ENCODE results near the gene HSPB3. TPM values are rescaled to one million over a fixed set of nuclear protein-coding genes. Genes with fewer than 3 reads are reported as not detected.

HSPB3 gene
- total and polyA plus RNA-seq, 2 of the 8 experiments (the other 6 are each of a cell fraction or from before 2014, with no cell fraction given): not detected

- Histone ChIP-seq H4K20me1 (replicated peaks in 1 of 2; ENCODE audit: control insufficient read depth in 1 of 2, insufficient read depth in 2 of 2, low read length in 2 of 2) (no peaks in the 10 kb centered on the region), H3K27ac (ENCODE audit: low read depth, low read length) (no peak overlapping the region), H3K18ac (ENCODE audit: extremely low read depth, low read length) (no peak overlapping the region)
- TF ChIP-seq SAP30 (IDR thresholded peaks at IDR 0.05; ENCODE audit: insufficient read depth, insufficient replicate concordance, low read length) (no peak), JUN (IDR thresholded peaks at IDR 0.05; ENCODE audit: low read depth, low read length) (no peak), NRF1 (IDR thresholded peaks at IDR 0.05; ENCODE audit: low read depth, low read length) (no peak), EP300 (IDR thresholded peaks at IDR 0.05; ENCODE audit: borderline replicate concordance in 1 of 2, low read depth in 2 of 2, low read length in 2 of 2) (no peak), CHD2 (IDR thresholded peaks at IDR 0.05; ENCODE audit: low read length) (no peak), SUZ12 (IDR thresholded peaks at IDR 0.05; ENCODE audit: low read length) (no peak), ASH2L (IDR thresholded peaks at IDR 0.05; ENCODE audit: low read length) (no peak), CHD1 (IDR thresholded peaks at IDR 0.05; ENCODE audit: low read depth, low read length) (no peak), SIX5 (IDR thresholded peaks at IDR 0.05; ENCODE audit: low read depth, low read length) (no peak), NANOG (IDR thresholded peaks at IDR 0.05; ENCODE audit: insufficient read depth, low read depth, low read length, poor library complexity, severe bottlenecking) (no peak), TAF1 (IDR thresholded peaks at IDR 0.05; ENCODE audit: low read depth, low read length) (no peak), BCL11A (IDR thresholded peaks at IDR 0.05; ENCODE audit: low read depth in 2 of 2, low read length in 2 of 2) (no peak), CTBP2 (IDR thresholded peaks at IDR 0.05; ENCODE audit: borderline replicate concordance, insufficient read depth, insufficient read length, low read length) (no peak), RXRA (IDR thresholded peaks at IDR 0.05; ENCODE audit: insufficient read depth, low read depth, low read length) (no peak)
Measured at GRCh38 chr5:54470128-54470527, 14.6 kb downstream of the HSPB3 start.

More at GRCh38 chr5:54470128-54470527, 14.6 kb downstream of the HSPB3 start:
- Histone ChIP-seq H3K56ac (replicated peaks; ENCODE audit: insufficient read length, low read depth, low read length) (no peak overlapping the region), H4K91ac (replicated peaks; ENCODE audit: insufficient read length, low read length) (no peak overlapping the region), H3K4me3 (ENCODE audit: extremely low read depth in 1 of 4, insufficient read depth in 2 of 4, low read depth in 3 of 4, low read length in 4 of 4) (no peak overlapping the region), H3K27me3 (replicated peaks in 1 of 4; ENCODE audit: control insufficient read depth in 3 of 4, extremely low read depth in 1 of 4, insufficient read depth in 3 of 4, low read length in 3 of 4) (no peaks in the 10 kb centered on the region), H3K9ac (replicated peaks in 1 of 4; ENCODE audit: extremely low read depth in 1 of 4, low read depth in 3 of 4, low read length in 3 of 4) (no peak overlapping the region), H2AFZ (ENCODE audit: low read length) (no peak overlapping the region), H3K79me2 (ENCODE audit: control insufficient read depth in 1 of 2, insufficient read depth in 2 of 2, low read length in 2 of 2) (no peaks in the 10 kb centered on the region), H3K79me1 (ENCODE audit: low read depth, low read length) (no peaks in the 10 kb centered on the region), H3K4me1 (replicated peaks in 1 of 4; ENCODE audit: control insufficient read depth in 3 of 4, insufficient read depth in 4 of 4, low read length in 3 of 4) (no peaks in the 10 kb centered on the region), H3K23me2 (ENCODE audit: low read depth, low read length) (no peaks in the 10 kb centered on the region), H3K9me3 (ENCODE audit: insufficient read depth in 2 of 2, low read depth in 1 of 2, low read length in 1 of 2) (no peaks in the 10 kb centered on the region), H2BK120ac (replicated peaks; ENCODE audit: low read depth, low read length) (no peak overlapping the region), H4K5ac (ENCODE audit: insufficient read length, low read depth, low read length) (no peak overlapping the region), H3K4me2 (ENCODE audit: insufficient read depth in 1 of 2, low read depth in 2 of 2, low read length in 2 of 2) (no peak overlapping the region), H2BK20ac (ENCODE audit: low read length) (no peak overlapping the region), H2BK5ac (ENCODE audit: low read depth, low read length) (no peak overlapping the region), H3K14ac (ENCODE audit: insufficient read length) (no peak overlapping the region), H3K23ac (ENCODE audit: insufficient read length) (no peak overlapping the region), H2BK15ac (ENCODE audit: low read length) (no peak overlapping the region), H3K36me3 (ENCODE audit: control insufficient read depth in 2 of 4, insufficient read depth in 4 of 4, low read length in 3 of 4) (no peaks in the 10 kb centered on the region), H4K8ac (ENCODE audit: extremely low read depth, insufficient read depth, low read length) (no peak overlapping the region), H2AK5ac (ENCODE audit: low read depth, low read length) (no peak overlapping the region), H3K4ac (replicated peaks; ENCODE audit: insufficient read length, low read depth, low read length) (no peak overlapping the region), H2BK12ac (ENCODE audit: low read depth, low read length) (no peak overlapping the region)
- no peak for DNase-seq (ENCODE audit: low read depth in 1 of 2, low spot score in 2 of 2)
- ChIA-PET CTCF (ENCODE audit: partially characterized antibody) (interaction anchor here (0.9 to 3.3 kb wide), 4 partner anchors 19 to 226 kb away, joined by 3 to 18 read pairs (median 7); no protein-coding TSS in a partner anchor), POLR2A (ENCODE audit: partially characterized antibody) (no interaction called here)
- FAIRE-seq: no peak
- whole genome bisulfite sequencing, 2 experiments (ENCODE audit: extremely low coverage in 1 of 2, insufficient coverage in 1 of 2, insufficient read length in 1 of 2, insufficient replicate concordance in 2 of 2, low coverage in 1 of 2, low lambda C conversion rate in 2 of 2, missing lambda C conversion rate in 1 of 2): 97% methylated on average over 2 of the region's 2 CpGs; no CpG with 5 or more reads in 1 of the 2 experiments

All from H1 (cell line).